Upper lobe of left lung (tissue), 6 donors: ENCODE results near the gene ITPK1. TPM values are rescaled to one million over a fixed set of nuclear protein-coding genes. Genes with fewer than 3 reads are reported as not detected.

Source experiments
- ATAC-seq, 2 donors: fragments of 200-7000 bp; cut with Tn5 transposase; one replicate each; pipeline ENCODE4 v1.9.1; 2022; ENCODE audit warnings: mild to moderate bottlenecking in 2 of 2, moderate library complexity in 2 of 2; ENCODE audit not compliant: low FRiP score in 2 of 2
- DNase-seq, 2 donors: peaks; one replicate each; pipeline ENCODE4 v3.0.0-alpha.2; 2019 to 2020
- H3K27ac ChIP-seq, 4 donors: fragments of 200-600 bp; sonication (generic); one replicate each; pipeline ENCODE4 v1.5.1; 2016 to 2019
- H3K27me3 ChIP-seq, 4 donors: fragments of 200-600 bp; sonication (generic); one replicate each; pipeline ENCODE4 v1.5.1; 2017 to 2019
- H3K36me3 ChIP-seq, 4 donors: fragments of 200-600 bp; sonication (generic); one replicate each; pipeline ENCODE4 v1.5.1; 2016 to 2019
- H3K4me1 ChIP-seq, 4 donors: fragments of 200-600 bp; sonication (generic); one replicate each; pipeline ENCODE4 v1.5.1; 2018 to 2019
- H3K4me3 ChIP-seq, 4 donors: fragments of 200-600 bp; sonication (generic); one replicate each; pipeline ENCODE4 v1.5.1; 2017 to 2019; ENCODE audit warnings: mild to moderate bottlenecking in 2 of 4, moderate library complexity in 1 of 4
- H3K9me3 ChIP-seq, 4 donors: fragments of 200-600 bp; sonication (generic); one replicate each; pipeline ENCODE4 v1.5.1; 2018 to 2019
- CTCF ChIP-seq, 6 experiments: fragments of 450-650 bp in 4 of 6; fragments of 200-600 bp in 2 of 6; sonication (generic) in 2 of 6; IDR thresholded peaks; one replicate each; pipeline ENCODE4 v1.5.1; 2016 to 2019; ENCODE audit warnings: antibody characterized with exemption in 6 of 6
- EP300 ChIP-seq, 4 donors: sonication (generic); formaldehyde crosslinking; IDR thresholded peaks; one replicate each; pipeline ENCODE4 v1.5.1; 2017; ENCODE audit warnings: antibody characterized with exemption in 4 of 4, control low read depth in 2 of 4
- POLR2A ChIP-seq, 4 donors: fragments of 450-650 bp; IDR thresholded peaks; one replicate each; pipeline ENCODE4 v1.5.1; 2016 to 2017; ENCODE audit warnings: antibody characterized with exemption in 4 of 4, mild to moderate bottlenecking in 2 of 4
- POLR2AphosphoS5 ChIP-seq, 2 donors: sonication (generic); formaldehyde crosslinking; IDR thresholded peaks; one replicate each; pipeline ENCODE4 v1.5.1; 2017; ENCODE audit warnings: antibody characterized with exemption in 2 of 2
- WGBS, 2 donors: methylation state at CpG; one replicate each; pipeline ENCODE4 v1.1.5; 2017 to 2018; 5-methylcytosine and 5-hydroxymethylcytosine counted together
- total RNA-seq, 6 donors: library from RNA; depleted of rRNA in 4 of 6; stranded (reverse); fragments of >200 nt in 4 of 6; gene quantifications; one replicate each; pipeline versions ENCODE4 v1.1.0 to v1.2.1, GENCODE V29; 2016 to 2021
- donor health status: DM: no; HTN: no; CAD: no; lungs with moderate emphysema.
- donor health status: DM: no; HTN: yes; CAD: no; lungs with severe emphysema.

Gene ITPK1
- total RNA-seq, 6 donors from 2014 or later, result 41.9 to 128 (median 86.1) TPM

- peak overlapping the region; percentile 73 to 87 (median 76) for H3K4me3 ChIP-seq
- ATAC-seq, result peak; percentile 93 to 95
- TF ChIP-seq CTCF (IDR thresholded peaks at IDR 0.05) (peak in 1 of 6 experiments; percentile 13), POLR2AphosphoS5 (IDR thresholded peaks at IDR 0.05) (peak in 1 of 2 donors; percentile 47), POLR2A (IDR thresholded peaks at IDR 0.05) (peak in 1 of 4 donors; percentile 68), EP300 (IDR thresholded peaks at IDR 0.05) (no peak)
- 0% methylated on average over 7 to 26 of the region's 99 CpGs for WGBS, 2 donors
- peak; percentile 91 to 98 for DNase-seq
- H3K27ac ChIP-seq, result peak overlapping the region; percentile 98 to 99 (median 98)
- peaks cover 20 to 40% (median 36%) of the 10 kb centered on the region in 4 donors for H3K4me1 ChIP-seq
- no peaks in the 10 kb centered on the region for H3K27me3 ChIP-seq
- no peaks in the 10 kb centered on the region for H3K36me3 ChIP-seq
- no peaks in the 10 kb centered on the region for H3K9me3 ChIP-seq
Measured at GRCh38 chr14:93115069-93115820, 480 bp downstream of the ITPK1 start.

GRCh38 chr14:93114713-93115068 is 1.0 kb downstream of the ITPK1 start:
- Histone ChIP-seq H3K36me3 (no peaks in the 10 kb centered on the region), H3K4me3 (peak overlapping the region; percentile 73 to 87 (median 76)), H3K9me3 (no peaks in the 10 kb centered on the region), H3K4me1 (peaks cover 20 to 40% (median 36%) of the 10 kb centered on the region in 4 donors), H3K27me3 (no peaks in the 10 kb centered on the region), H3K27ac (peak overlapping the region; percentile 86 to 99 (median 98))
- 4 to 5% methylated on average over 18 to 33 of the region's 38 CpGs for WGBS, 2 donors
- ATAC-seq (no peak), DNase-seq (peak; percentile 43 to 90)
- no peak for TF ChIP-seq POLR2AphosphoS5 (IDR thresholded peaks at IDR 0.05)
- TF ChIP-seq POLR2A (IDR thresholded peaks at IDR 0.05), result no peak
- TF ChIP-seq CTCF (IDR thresholded peaks at IDR 0.05), result no peak
- no peak for TF ChIP-seq EP300 (IDR thresholded peaks at IDR 0.05)

- Histone ChIP-seq H3K9me3 (no peaks in the 10 kb centered on the region), H3K4me3 (peak overlapping the region; percentile 73 to 87 (median 76)), H3K36me3 (no peaks in the 10 kb centered on the region), H3K27me3 (no peaks in the 10 kb centered on the region), H3K4me1 (peaks cover 20 to 40% (median 36%) of the 10 kb centered on the region in 4 donors), H3K27ac (peak overlapping the region; percentile 86 to 99 (median 98))
- WGBS, 2 donors, result 35 to 92% methylated on average over 2 to 18 of the region's 18 CpGs
- DNase-seq (no peak), ATAC-seq (no peak)
- TF ChIP-seq CTCF (IDR thresholded peaks at IDR 0.05), result no peak
- TF ChIP-seq POLR2A (IDR thresholded peaks at IDR 0.05), result no peak
- TF ChIP-seq EP300 (IDR thresholded peaks at IDR 0.05), result no peak
- TF ChIP-seq POLR2AphosphoS5 (IDR thresholded peaks at IDR 0.05), result no peak
Measured at GRCh38 chr14:93114068-93114710, 1.5 kb downstream of the ITPK1 start.

GRCh38 chr14:93113678-93114067 is 2.1 kb downstream of the ITPK1 start:
- TF ChIP-seq EP300 (IDR thresholded peaks at IDR 0.05) (no peak), POLR2AphosphoS5 (IDR thresholded peaks at IDR 0.05) (no peak), POLR2A (IDR thresholded peaks at IDR 0.05) (no peak), CTCF (IDR thresholded peaks at IDR 0.05) (no peak)
- Histone ChIP-seq H3K27me3 (no peaks in the 10 kb centered on the region), H3K4me1 (peaks cover 23 to 40% (median 36%) of the 10 kb centered on the region in 4 donors), H3K9me3 (no peaks in the 10 kb centered on the region), H3K4me3 (peak overlapping the region in 3 of 4 donors; percentile 75 to 87 (median 77)), H3K27ac (peak overlapping the region; percentile 20 to 99 (median 92)), H3K36me3 (no peaks in the 10 kb centered on the region)
- no peak for DNase-seq
- 58 to 80% methylated on average over 2 to 8 of the region's 8 CpGs for WGBS, 2 donors
- no peak for ATAC-seq
